GM12878 (cell line): ENCODE data around the gene UTF1. TPM values are rescaled to one million over a fixed set of nuclear protein-coding genes. Genes with fewer than 3 reads are reported as not detected.

ENCODE experiments used
- ATAC-seq: fragments of 200-7000 bp; cut with Tn5 transposase; 3 replicates; pipeline ENCODE4 v1.9.1; 2020; ENCODE audit warnings: mild to moderate bottlenecking, moderate library complexity
- BruUV-seq: library from RNA; stranded (reverse); fragments of 400-500 nt; replicated peaks from 2 replicates; lab custom pipeline; 2021; lab: Mats Ljungman, UMichigan
- CTCF ChIA-PET: fragments of 300-600 bp; sonication (Branson Sonifier 250); formaldehyde crosslinking; extraction: SDS; loops from one replicate; lab custom pipeline; 2021; ENCODE audit warnings: inconsistent platforms; lab: Yijun Ruan, JAX
- POLR2A ChIA-PET: fragments of 350-600 bp; formaldehyde crosslinking; extraction: SDS; loops from one replicate; lab custom pipeline; 2021; ENCODE audit warnings: inconsistent platforms; lab: Charles Lee
- RAD21 ChIA-PET: fragments of 300-600 bp; sonication (Branson Sonifier 250); formaldehyde crosslinking; loops from one replicate; lab custom pipeline; 2023; ENCODE audit warnings: antibody characterized with exemption; ENCODE audit not compliant: unreplicated experiment; lab: Charles Lee
- SMC1A ChIA-PET: fragments of 300-600 bp; sonication (Branson Sonifier 250); formaldehyde crosslinking; loops from one replicate; lab custom pipeline; 2023; ENCODE audit not compliant: unreplicated experiment, uncharacterized antibody; lab: Charles Lee
- DNase-seq: peaks from one replicate; pipeline ENCODE4 v3.0.0-alpha.2; 2011; ENCODE audit warnings: low read depth, low spot score
- FAIRE-seq: peaks from 3 replicates; lab custom pipeline; 2011; peaks lifted over from hg19 to GRCh38; lab: Jason Lieb, UNC
- H2AFZ ChIP-seq: 2 replicates; pipeline ENCODE4 v1.6.0; 2011; ENCODE audit warnings: low read depth, low read length, control low read depth; ENCODE audit not compliant: control insufficient read depth
- H3K27ac ChIP-seq: 2 replicates; pipeline ENCODE4 v1.5.1; 2011; ENCODE audit warnings: control low read depth; ENCODE audit not compliant: control insufficient read depth, insufficient read depth
- H3K27me3 ChIP-seq, 2 experiments: replicated peaks in 1 of 2; 2 replicates each; pipeline versions ENCODE4 v1.6.0 to v1.6.1; 2011; ENCODE audit warnings: low read length in 1 of 2; ENCODE audit not compliant: control insufficient read depth in 2 of 2, insufficient read depth in 2 of 2
- H3K36me3 ChIP-seq, 2 experiments: 2 replicates each; pipeline ENCODE4 v1.5.1; 2011; ENCODE audit warnings: low read length in 1 of 2; ENCODE audit not compliant: control insufficient read depth in 2 of 2, insufficient read depth in 2 of 2
- H3K4me1 ChIP-seq: 2 replicates; pipeline ENCODE4 v1.6.1; 2011; ENCODE audit warnings: mild to moderate bottlenecking, low read length, moderate library complexity, mixed read lengths; ENCODE audit not compliant: control insufficient read depth, insufficient read depth
- H3K4me2 ChIP-seq: 2 replicates; pipeline ENCODE4 v1.6.0; 2011; ENCODE audit warnings: control low read depth; ENCODE audit not compliant: control insufficient read depth, insufficient read depth
- H3K4me3 ChIP-seq: fragments of 200-600 bp; sonication (generic); 2 replicates; pipeline ENCODE4 v1.5.1; 2016
- H3K79me2 ChIP-seq: 2 replicates; pipeline ENCODE4 v1.6.0; 2011; ENCODE audit warnings: low read length; ENCODE audit not compliant: control insufficient read depth, insufficient read depth
- H3K9ac ChIP-seq: 2 replicates; pipeline ENCODE4 v1.8.0; 2011; ENCODE audit warnings: low read length, control low read depth, mixed read lengths; ENCODE audit not compliant: control insufficient read depth, insufficient read depth
- H3K9me3 ChIP-seq: replicated peaks from 3 replicates; pipeline ENCODE4 v1.5.1; 2011; ENCODE audit warnings: mild to moderate bottlenecking, low read length; ENCODE audit not compliant: control insufficient read depth, insufficient read depth
- H4K20me1 ChIP-seq: 2 replicates; pipeline ENCODE4 v1.6.0; 2011; ENCODE audit not compliant: control insufficient read depth, insufficient read depth
- BCL3 ChIP-seq: IDR thresholded peaks from 2 replicates; pipeline ENCODE4 v1.6.1; 2011; ENCODE audit warnings: borderline replicate concordance, low read depth, mild to moderate bottlenecking, moderate library complexity, low read length; ENCODE audit not compliant: insufficient read depth, poor library complexity, severe bottlenecking
- FOS ChIP-seq: IDR thresholded peaks from 3 replicates; pipeline ENCODE4 v1.6.1; 2011; ENCODE audit warnings: borderline replicate concordance; ENCODE audit not compliant: insufficient read length; ENCODE audit errors: extremely low read depth
- JUNB ChIP-seq: IDR thresholded peaks from 2 replicates; pipeline ENCODE4 v1.6.1; 2016; ENCODE audit warnings: antibody characterized with exemption, mild to moderate bottlenecking
- KAT2A ChIP-seq: conservative IDR thresholded peaks from 2 replicates; pipeline ENCODE4 v1.6.1; 2011; ENCODE audit warnings: low read depth, low read length; ENCODE audit not compliant: control insufficient read depth
- KLF5 ChIP-seq: fragments of 450-650 bp; IDR thresholded peaks from 2 replicates; pipeline ENCODE4 v1.6.1; 2014; ENCODE audit warnings: mild to moderate bottlenecking; ENCODE audit not compliant: partially characterized antibody
- NBN ChIP-seq: fragments of 450-650 bp; IDR thresholded peaks from 2 replicates; pipeline ENCODE4 v1.6.1; 2016
- TCF12 ChIP-seq: IDR thresholded peaks from 2 replicates; pipeline ENCODE4 v1.6.1; 2011; ENCODE audit warnings: low read depth, mild to moderate bottlenecking, low read length
- WGBS: methylation state at CpG from one replicate; pipeline ENCODE4 v1.1.6; 2016; ENCODE audit warnings: low lambda C conversion rate; ENCODE audit not compliant: insufficient replicate concordance, insufficient coverage; ENCODE audit errors: missing lambda C conversion rate; 5-methylcytosine and 5-hydroxymethylcytosine counted together
- in situ Hi-C: fragments of 300-500 bp; cut with MboI; formaldehyde crosslinking; loops from 9 replicates; pipeline ENCODE4 v1.14.3; 2018; ENCODE audit warnings: mixed read lengths
- intact Hi-C: fragments of 100-400 bp; cut with micrococcal nuclease; formaldehyde crosslinking; loops from one replicate; pipeline ENCODE4 v1.14.2; 2022; ENCODE audit not compliant: unreplicated experiment
- polyA plus RNA-seq, 11 experiments: library from polyadenylated mRNA; depleted of rRNA in 4 of 11; unstranded in 6 of 11; stranded (reverse) in 5 of 11; fragments of >200 nt; fragmentation: Nextera tagmentation in 4 of 11; fragmentation: Illumina TruSeq in 1 of 11; extraction: Ambion mirVana in 4 of 11; extraction: Trizol in 1 of 11; gene quantifications; 1 replicate in 1 of 11; 2 replicates in 10 of 11; pipeline versions ENCODE4 v1.2.1 to v1.2.3, GENCODE V29; 2011 to 2016; ENCODE audit warnings: inconsistent platforms in 2 of 11, missing spikeins in 2 of 11, low read depth in 1 of 11
- total RNA-seq, 4 experiments: library from RNA; depleted of rRNA in 3 of 4; stranded (reverse); fragments of >200 nt in 3 of 4; fragmentation: Illumina TruSeq in 1 of 4; extraction: Trizol in 1 of 4; gene quantifications; 2 replicates each; pipeline versions ENCODE4 v1.2.1 to v1.2.3, GENCODE V29; 2013 to 2021

UTF1 gene
- total and polyA plus RNA-seq, 10 of the 15 experiments (the other 5 are each of a cell fraction or from before 2014, with no cell fraction given): not detected

GRCh38 chr10:133199488-133199885 lies 30.5 kb upstream of the UTF1 start:
- ATAC-seq (no peak), DNase-seq (no peak), FAIRE-seq (no peak)
- no peaks in the 10 kb centered on the region for H3K36me3 ChIP-seq
- H3K9me3 ChIP-seq: no peaks in the 10 kb centered on the region
- no peak overlapping the region for H3K9ac ChIP-seq
- H3K4me2 ChIP-seq: no peak overlapping the region
- ChIA-PET POLR2A (no interaction called here), CTCF (no interaction called here), RAD21 (no interaction called here), SMC1A (no interaction called here)
- H3K27ac ChIP-seq: no peak overlapping the region
- in situ Hi-C loops (no loop called here), intact Hi-C loops (no loop called here)
- no peak for TF ChIP-seq NBN
- TF ChIP-seq BCL3: no peak
- no peak for TF ChIP-seq KLF5
- TF ChIP-seq KAT2A: no peak
- TF ChIP-seq JUNB: no peak
- no peak for TF ChIP-seq FOS
- no peak for TF ChIP-seq TCF12
- H3K79me2 ChIP-seq: no peaks in the 10 kb centered on the region
- H3K4me3 ChIP-seq: no peak overlapping the region
- WGBS: 27% methylated on average over 13 of the region's 13 CpGs
- no peak overlapping the region for H2AFZ ChIP-seq
- no peaks in the 10 kb centered on the region for H3K27me3 ChIP-seq
- no peaks in the 10 kb centered on the region for H3K4me1 ChIP-seq
- no TSS peak for BruUV-seq
- H4K20me1 ChIP-seq: no peaks in the 10 kb centered on the region
